Measurements from ENCODE around the gene C3orf33.

GRCh38 chr3:155791190-155791589, 14.9 kb downstream of the C3orf33 start:
- no peak for TF ChIP-seq CTCF (IDR thresholded peaks at IDR 0.05; ENCODE audit: insufficient read depth, low read length)
- no peak for TF ChIP-seq GABPA (IDR thresholded peaks at IDR 0.05; ENCODE audit: low read depth)

All from HL-60 (cell line).